ENCODE data around the gene UBA52.
A peak's percentile ranks its signal among the peaks of the same experiment; 100 is the strongest.

Gene UBA52

DNA sequence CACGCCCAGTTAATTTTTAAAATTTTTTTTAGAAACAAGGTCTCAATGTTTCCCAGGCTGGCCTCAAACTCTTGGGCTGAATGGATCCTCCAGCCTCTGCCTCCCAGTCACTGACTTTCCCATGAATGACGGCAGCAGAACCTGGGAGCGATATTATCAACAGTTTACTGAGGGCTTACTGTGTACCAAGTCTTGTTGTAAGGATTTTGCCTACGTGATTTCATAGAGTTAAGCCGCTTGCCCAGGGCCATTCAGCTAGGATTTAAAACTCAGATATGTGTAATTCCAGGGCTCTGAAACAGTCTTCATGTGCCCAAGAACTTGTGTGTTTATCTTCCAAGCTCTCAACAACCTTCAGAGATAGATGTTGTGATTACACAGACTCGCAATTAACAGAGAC is 20.0 kb upstream of the UBA52 start:
- TF ChIP-seq, protein P1, sequence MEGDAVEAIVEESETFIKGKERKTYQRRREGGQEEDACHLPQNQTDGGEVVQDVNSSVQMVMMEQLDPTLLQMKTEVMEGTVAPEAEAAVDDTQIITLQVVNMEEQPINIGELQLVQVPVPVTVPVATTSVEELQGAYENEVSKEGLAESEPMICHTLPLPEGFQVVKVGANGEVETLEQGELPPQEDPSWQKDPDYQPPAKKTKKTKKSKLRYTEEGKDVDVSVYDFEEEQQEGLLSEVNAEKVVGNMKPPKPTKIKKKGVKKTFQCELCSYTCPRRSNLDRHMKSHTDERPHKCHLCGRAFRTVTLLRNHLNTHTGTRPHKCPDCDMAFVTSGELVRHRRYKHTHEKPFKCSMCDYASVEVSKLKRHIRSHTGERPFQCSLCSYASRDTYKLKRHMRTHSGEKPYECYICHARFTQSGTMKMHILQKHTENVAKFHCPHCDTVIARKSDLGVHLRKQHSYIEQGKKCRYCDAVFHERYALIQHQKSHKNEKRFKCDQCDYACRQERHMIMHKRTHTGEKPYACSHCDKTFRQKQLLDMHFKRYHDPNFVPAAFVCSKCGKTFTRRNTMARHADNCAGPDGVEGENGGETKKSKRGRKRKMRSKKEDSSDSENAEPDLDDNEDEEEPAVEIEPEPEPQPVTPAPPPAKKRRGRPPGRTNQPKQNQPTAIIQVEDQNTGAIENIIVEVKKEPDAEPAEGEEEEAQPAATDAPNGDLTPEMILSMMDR (IDR thresholded peaks at IDR 0.05; ENCODE audit: extremely low read depth, insufficient read depth, missing control alignments) = no peak
- DNase-seq (ENCODE audit: low spot score) = no peak
- in situ Hi-C loops (cut with MboI; ENCODE audit: low pct_unique_long_range_greater_than_20kb, low sequenced_read_pairs, unreplicated experiment) = no loop called here

DNA sequence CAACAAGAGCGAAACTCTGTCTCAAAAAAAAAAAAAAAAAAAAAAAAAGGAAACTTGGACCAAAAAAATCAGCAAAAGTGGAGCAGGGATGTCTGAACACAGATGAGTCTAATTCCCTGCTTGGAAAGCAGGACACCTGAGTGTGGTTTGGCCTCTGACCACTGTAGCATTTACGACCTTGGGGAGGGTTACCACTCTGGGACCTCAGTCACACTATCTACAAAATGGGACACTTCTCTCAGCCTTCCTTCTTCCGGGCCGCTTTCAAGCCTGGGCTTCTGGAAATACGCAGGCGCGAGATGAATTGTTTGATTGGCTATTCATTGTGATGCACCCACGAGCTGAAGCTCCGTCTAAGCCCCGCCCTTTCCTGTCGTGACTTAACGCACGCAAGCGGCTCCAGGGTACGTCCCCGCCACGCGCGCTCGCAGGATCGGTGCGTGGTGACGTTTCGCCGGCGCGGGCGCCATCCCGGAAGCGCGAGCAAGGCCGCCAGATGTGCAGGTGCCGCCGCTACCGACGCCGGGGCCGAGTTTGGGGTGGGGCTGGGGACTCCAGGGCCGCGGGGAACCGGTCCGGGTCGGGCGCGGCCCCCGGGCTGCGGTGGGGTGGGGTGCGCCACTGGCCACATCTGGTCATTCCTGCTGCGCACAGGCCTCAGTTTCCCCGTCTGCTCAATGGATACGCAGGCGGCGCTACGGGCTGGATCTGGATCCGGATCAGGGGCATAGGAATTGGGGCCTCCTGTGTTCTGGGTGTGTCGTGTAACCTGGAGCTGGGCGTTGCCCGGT is 14.1 kb upstream of the UBA52 start, which contains the start of gene KXD1:
Gene KXD1, plus strand, starts transcription at position 460 of the 791 bp plus-strand sequence. CDS start 4,187 bp downstream, outside the sequence.
- TF ChIP-seq, protein P1 (IDR thresholded peaks at IDR 0.05; ENCODE audit: extremely low read depth, insufficient read depth, missing control alignments) = no peak
- in situ Hi-C loops (cut with MboI; ENCODE audit: low pct_unique_long_range_greater_than_20kb, low sequenced_read_pairs, unreplicated experiment) = no loop called here
- DNase-seq (ENCODE audit: low spot score) = peak; percentile 99

DNA sequence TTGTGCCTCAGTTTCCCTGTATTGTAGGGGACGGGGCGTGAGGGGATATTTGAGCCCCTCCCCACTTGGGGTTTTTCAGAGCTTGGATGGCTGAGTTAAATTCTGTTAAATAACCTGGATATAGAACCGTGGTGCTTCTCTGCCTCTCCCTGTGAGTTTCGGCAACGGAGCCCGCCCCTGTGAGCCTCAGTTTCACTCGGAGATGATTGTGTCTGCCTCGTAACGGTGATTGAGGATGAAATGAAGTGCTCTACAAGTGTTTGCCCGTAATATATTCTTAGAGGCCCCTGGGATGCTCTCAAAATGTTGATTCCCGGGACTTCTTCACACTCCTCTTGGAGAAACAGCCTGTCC is 13.5 kb upstream of the UBA52 start:
- in situ Hi-C loops (cut with MboI; ENCODE audit: low pct_unique_long_range_greater_than_20kb, low sequenced_read_pairs, unreplicated experiment) = no loop called here
- TF ChIP-seq, protein P1 (IDR thresholded peaks at IDR 0.05; ENCODE audit: extremely low read depth, insufficient read depth, missing control alignments) = no peak
- no peak for DNase-seq (ENCODE audit: low spot score)

DNA sequence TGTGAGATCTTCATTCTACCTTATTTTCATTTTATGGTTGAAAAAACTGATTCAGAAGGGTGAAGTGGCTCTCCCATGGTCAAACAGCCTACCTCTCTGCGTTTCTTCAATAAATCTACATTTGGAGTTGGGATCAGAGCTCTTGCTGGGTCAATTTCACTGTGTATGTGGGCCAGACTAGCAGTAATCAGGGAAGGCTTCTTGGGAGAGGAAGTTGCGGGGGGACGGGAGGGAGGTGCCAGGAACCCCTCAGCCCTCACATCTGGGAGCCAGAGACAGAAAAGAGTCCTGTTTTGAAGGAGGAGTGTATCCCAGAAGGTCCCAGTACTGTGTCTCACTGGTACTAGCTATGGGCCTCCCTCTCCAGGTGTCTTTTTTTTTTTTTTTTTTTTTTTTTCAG is 13.1 kb upstream of the UBA52 start:
- in situ Hi-C loops (cut with MboI; ENCODE audit: low pct_unique_long_range_greater_than_20kb, low sequenced_read_pairs, unreplicated experiment) = no loop called here
- no peak for DNase-seq (ENCODE audit: low spot score)
- TF ChIP-seq, protein P1 (IDR thresholded peaks at IDR 0.05; ENCODE audit: extremely low read depth, insufficient read depth, missing control alignments) = no peak

DNA sequence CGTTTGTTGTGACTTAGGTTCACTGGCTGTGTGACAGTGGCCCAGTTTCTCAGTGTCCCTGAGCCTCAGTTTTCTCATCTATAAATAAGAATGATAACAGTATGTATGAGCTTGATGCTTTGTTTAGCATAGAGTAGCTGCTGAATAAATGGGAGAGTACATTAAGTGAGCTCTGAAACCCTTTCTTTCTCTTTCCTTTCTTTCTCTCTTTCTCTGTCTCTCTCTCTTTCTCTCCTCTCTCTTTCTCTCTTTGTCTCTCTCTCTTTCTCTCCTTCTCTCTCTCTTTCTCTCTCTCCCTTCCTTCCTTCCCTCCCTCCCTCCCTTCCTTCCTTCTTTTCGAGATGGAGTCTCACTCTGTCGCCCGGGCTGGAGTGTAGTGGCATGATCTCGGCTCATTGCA is 12.0 kb upstream of the UBA52 start:
- no peak for DNase-seq (ENCODE audit: low spot score)
- in situ Hi-C loops (cut with MboI; ENCODE audit: low pct_unique_long_range_greater_than_20kb, low sequenced_read_pairs, unreplicated experiment) = no loop called here
- TF ChIP-seq, protein P1 (IDR thresholded peaks at IDR 0.05; ENCODE audit: extremely low read depth, insufficient read depth, missing control alignments) = no peak

DNA sequence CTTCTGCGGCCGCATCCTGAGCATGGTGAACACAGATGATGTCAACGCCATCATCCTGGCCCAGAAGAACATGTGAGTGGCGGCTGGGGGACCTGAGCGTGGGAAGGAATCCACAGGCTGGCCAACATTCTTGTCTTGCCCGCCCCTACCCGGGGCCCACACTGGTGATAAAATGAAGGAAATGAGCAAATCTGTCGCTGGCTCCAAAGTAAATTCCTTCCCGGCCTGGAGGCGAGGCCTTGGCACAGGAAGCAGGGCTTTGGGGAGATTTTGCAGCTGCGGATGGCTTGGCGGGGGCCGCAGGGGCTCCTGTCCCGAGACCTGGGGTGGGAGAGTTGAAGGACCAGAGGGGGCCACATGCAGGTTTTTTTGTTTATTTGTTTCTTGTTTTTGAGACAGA is 9.6 kb upstream of the UBA52 start:
- TF ChIP-seq, protein P1 (IDR thresholded peaks at IDR 0.05; ENCODE audit: extremely low read depth, insufficient read depth, missing control alignments) = no peak
- DNase-seq (ENCODE audit: low spot score) = no peak
- in situ Hi-C loops (cut with MboI; ENCODE audit: low pct_unique_long_range_greater_than_20kb, low sequenced_read_pairs, unreplicated experiment) = no loop called here

Data from GM13977 (cell line).